WTC11 (cell line): ENCODE results near the gene TSBP1. TPM values are rescaled to one million over a fixed set of nuclear protein-coding genes. Genes with fewer than 3 reads are reported as not detected.
A peak's percentile ranks its signal among the peaks of the same experiment; 100 is the strongest.

Experiments used
- ATAC-seq: fragments of 200-7000 bp; cut with Tn5 transposase; 2 replicates; pipeline ENCODE4 v1.10.0; 2021; ENCODE audit warnings: mild to moderate bottlenecking, moderate library complexity
- CTCF ChIA-PET: fragments of 300-600 bp; sonication (Branson Sonifier 250); formaldehyde crosslinking; loops from one replicate; lab custom pipeline; 2021; ENCODE audit warnings: antibody characterized with exemption; lab: Charles Lee
- POLR2A ChIA-PET: fragments of 350-600 bp; sonication (Branson Sonifier 250); formaldehyde crosslinking; loops from one replicate; lab custom pipeline; 2021; ENCODE audit warnings: antibody characterized with exemption; lab: Charles Lee
- DNase-seq: peaks from one replicate; pipeline ENCODE4 v3.0.0; 2021; ENCODE audit warnings: low spot score
- H3K27ac Mint-ChIP-seq: 2 replicates; pipeline ENCODE4 v1.8.0; 2021; ENCODE audit warnings: mixed read lengths
- H3K27me3 Mint-ChIP-seq: 2 replicates; pipeline ENCODE4 v1.8.0; 2021; ENCODE audit warnings: low read depth, mild to moderate bottlenecking, moderate library complexity, mixed read lengths
- H3K36me3 Mint-ChIP-seq: 2 replicates; pipeline ENCODE4 v1.8.0; 2021; ENCODE audit warnings: mixed read lengths
- H3K4me1 Mint-ChIP-seq: 2 replicates; pipeline ENCODE4 v1.8.0; 2022; ENCODE audit warnings: mixed read lengths
- H3K4me3 Mint-ChIP-seq: 2 replicates; pipeline ENCODE4 v1.8.0; 2021; ENCODE audit warnings: mild to moderate bottlenecking, moderate library complexity, mixed read lengths
- H3K9me3 Mint-ChIP-seq: 2 replicates; pipeline ENCODE4 v1.8.0; 2021; ENCODE audit warnings: mixed read lengths
- ARID4B ChIP-seq: sonication (generic); formaldehyde crosslinking; IDR thresholded peaks from 2 replicates; pipeline ENCODE4 v1.8.0; 2023; ENCODE audit warnings: missing genetic modification reagents, mild to moderate bottlenecking, borderline replicate concordance
- CTCF ChIP-seq: fragments of 200-600 bp; IDR thresholded peaks from 2 replicates; pipeline ENCODE4 v1.8.0; 2022; ENCODE audit warnings: antibody characterized with exemption
- EMX1 ChIP-seq: fragments of 250-450 bp; sonication (Bioruptor Pico); IDR thresholded peaks from 2 replicates; pipeline ENCODE4 v1.8.0; 2021; ENCODE audit warnings: mild to moderate bottlenecking
- ETV6 ChIP-seq: sonication (generic); formaldehyde crosslinking; IDR thresholded peaks from 2 replicates; pipeline ENCODE4 v1.8.1; 2022; ENCODE audit warnings: mild to moderate bottlenecking, missing genetic modification reagents
- GRHL2 ChIP-seq: fragments of 250-450 bp; sonication (Bioruptor Pico); IDR thresholded peaks from 2 replicates; pipeline ENCODE4 v1.8.0; 2022; ENCODE audit warnings: mild to moderate bottlenecking, moderate library complexity; ENCODE audit not compliant: insufficient replicate concordance, severe bottlenecking
- JAZF1 ChIP-seq: fragments of 250-450 bp; sonication (Bioruptor Pico); IDR thresholded peaks from 2 replicates; pipeline ENCODE4 v1.9.0; 2021; ENCODE audit warnings: moderate library complexity, mild to moderate bottlenecking, inconsistent platforms
- NR1H2 ChIP-seq: sonication (generic); formaldehyde crosslinking; IDR thresholded peaks from 2 replicates; pipeline ENCODE4 v1.9.0; 2021; ENCODE audit warnings: mild to moderate bottlenecking, moderate library complexity, missing genetic modification reagents
- PRRX2 ChIP-seq: fragments of 250-450 bp; sonication (Bioruptor Pico); IDR thresholded peaks from 2 replicates; pipeline ENCODE4 v1.8.0; 2021; ENCODE audit warnings: mild to moderate bottlenecking
- RELA ChIP-seq: sonication (generic); formaldehyde crosslinking; IDR thresholded peaks from 2 replicates; pipeline ENCODE4 v1.8.1; 2022; ENCODE audit warnings: missing genetic modification reagents, mild to moderate bottlenecking, borderline replicate concordance
- SMAD3 ChIP-seq: sonication (generic); formaldehyde crosslinking; IDR thresholded peaks from 2 replicates; pipeline ENCODE4 v1.8.0; 2022; ENCODE audit warnings: missing genetic modification reagents, mild to moderate bottlenecking, borderline replicate concordance
- TCF7 ChIP-seq: sonication (generic); formaldehyde crosslinking; IDR thresholded peaks from 2 replicates; pipeline ENCODE4 v1.8.0; 2022; ENCODE audit warnings: mild to moderate bottlenecking, low read depth, missing genetic modification reagents, moderate library complexity
- ZBTB43 ChIP-seq: sonication (generic); formaldehyde crosslinking; IDR thresholded peaks from 2 replicates; pipeline ENCODE4 v1.8.1; 2023; ENCODE audit warnings: mild to moderate bottlenecking, missing genetic modification reagents
- ZNF317 ChIP-seq: sonication (generic); formaldehyde crosslinking; IDR thresholded peaks from 2 replicates; pipeline ENCODE4 v1.8.1; 2023; ENCODE audit warnings: low read depth, mild to moderate bottlenecking, moderate library complexity, missing genetic modification reagents, borderline replicate concordance
- total RNA-seq: library from RNA; stranded (reverse); gene quantifications from 3 replicates; pipeline ENCODE4 v1.2.3, GENCODE V29; 2021
- TF ChIP-seq, protein P1 (sequence below): sonication (generic); formaldehyde crosslinking; IDR thresholded peaks from 2 replicates; pipeline ENCODE4 v1.8.0; 2022; ENCODE audit warnings: mild to moderate bottlenecking, missing genetic modification reagents
- TF ChIP-seq, protein P2 (sequence below): sonication (generic); formaldehyde crosslinking; IDR thresholded peaks from 2 replicates; pipeline ENCODE4 v1.8.0; 2022; ENCODE audit warnings: mild to moderate bottlenecking, missing genetic modification reagents
- TF ChIP-seq, protein P3 (sequence below): sonication (generic); formaldehyde crosslinking; IDR thresholded peaks from 2 replicates; pipeline ENCODE4 v1.8.1; 2023; ENCODE audit warnings: mild to moderate bottlenecking, missing genetic modification reagents

TSBP1 gene
- total RNA-seq, 1 experiment from 2014 or later: not detected

GRCh38 chr6:32413427-32414047, 41.8 kb upstream of the TSBP1 start:
- peaks cover 7% of the 10 kb centered on the region; the same call in 1 of the 2 replicates for H3K4me1 Mint-ChIP-seq
- ChIA-PET POLR2A (no interaction called here), CTCF (interaction anchor here (0.6 to 3.1 kb wide), 21 partner anchors 10 to 455 kb away, joined by 3 to 20 read pairs (median 4); partner anchors contain the start of genes HLA-DQB1 and TAP2)
- DNase-seq (peak; percentile 90), ATAC-seq (peak; percentile 85)
- H3K36me3 Mint-ChIP-seq: no peaks in the 10 kb centered on the region
- no peak overlapping the region for H3K27ac Mint-ChIP-seq
- H3K27me3 Mint-ChIP-seq: peaks cover 39% of the 10 kb centered on the region
- no peak overlapping the region for H3K4me3 Mint-ChIP-seq
- no peaks in the 10 kb centered on the region for H3K9me3 Mint-ChIP-seq
- TF ChIP-seq EMX1 (CRISPR knock-in tag) (no peak), ARID4B (CRISPR knock-in tag) (no peak), CTCF (peak; percentile 92), ETV6 (CRISPR knock-in tag) (peak; percentile 28; the same call in 1 of the 2 replicates), PRRX2 (CRISPR knock-in tag) (no peak), TCF7 (CRISPR knock-in tag) (no peak), ZNF317 (no peak)
- TF ChIP-seq, protein P1, sequence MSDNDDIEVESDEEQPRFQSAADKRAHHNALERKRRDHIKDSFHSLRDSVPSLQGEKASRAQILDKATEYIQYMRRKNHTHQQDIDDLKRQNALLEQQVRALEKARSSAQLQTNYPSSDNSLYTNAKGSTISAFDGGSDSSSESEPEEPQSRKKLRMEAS (CRISPR knock-in tag): no peak
- TF ChIP-seq, protein P2, sequence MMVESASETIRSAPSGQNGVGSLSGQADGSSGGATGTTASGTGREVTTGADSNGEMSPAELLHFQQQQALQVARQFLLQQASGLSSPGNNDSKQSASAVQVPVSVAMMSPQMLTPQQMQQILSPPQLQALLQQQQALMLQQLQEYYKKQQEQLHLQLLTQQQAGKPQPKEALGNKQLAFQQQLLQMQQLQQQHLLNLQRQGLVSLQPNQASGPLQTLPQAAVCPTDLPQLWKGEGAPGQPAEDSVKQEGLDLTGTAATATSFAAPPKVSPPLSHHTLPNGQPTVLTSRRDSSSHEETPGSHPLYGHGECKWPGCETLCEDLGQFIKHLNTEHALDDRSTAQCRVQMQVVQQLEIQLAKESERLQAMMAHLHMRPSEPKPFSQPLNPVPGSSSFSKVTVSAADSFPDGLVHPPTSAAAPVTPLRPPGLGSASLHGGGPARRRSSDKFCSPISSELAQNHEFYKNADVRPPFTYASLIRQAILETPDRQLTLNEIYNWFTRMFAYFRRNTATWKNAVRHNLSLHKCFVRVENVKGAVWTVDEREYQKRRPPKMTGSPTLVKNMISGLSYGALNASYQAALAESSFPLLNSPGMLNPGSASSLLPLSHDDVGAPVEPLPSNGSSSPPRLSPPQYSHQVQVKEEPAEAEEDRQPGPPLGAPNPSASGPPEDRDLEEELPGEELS (CRISPR knock-in tag): no peak

- Mint-ChIP-seq H3K4me3 (no peak overlapping the region), H3K9me3 (no peaks in the 10 kb centered on the region), H3K36me3 (no peaks in the 10 kb centered on the region), H3K27me3 (peaks cover 39% of the 10 kb centered on the region), H3K4me1 (peaks cover 13% of the 10 kb centered on the region; the same call in 1 of the 2 replicates), H3K27ac (no peak overlapping the region)
- ChIA-PET CTCF (interaction anchor here (1.7 kb wide), 1 partner anchor 426 kb away, joined by 7 read pairs; the partner anchor contains the start of gene TAP2), POLR2A (no interaction called here)
- TF ChIP-seq JAZF1 (CRISPR knock-in tag) (no peak), GRHL2 (CRISPR knock-in tag) (no peak), ZBTB43 (no peak), CTCF (no peak), SMAD3 (no peak), RELA (CRISPR knock-in tag) (no peak), NR1H2 (CRISPR knock-in tag) (no peak)
- TF ChIP-seq, protein P3, sequence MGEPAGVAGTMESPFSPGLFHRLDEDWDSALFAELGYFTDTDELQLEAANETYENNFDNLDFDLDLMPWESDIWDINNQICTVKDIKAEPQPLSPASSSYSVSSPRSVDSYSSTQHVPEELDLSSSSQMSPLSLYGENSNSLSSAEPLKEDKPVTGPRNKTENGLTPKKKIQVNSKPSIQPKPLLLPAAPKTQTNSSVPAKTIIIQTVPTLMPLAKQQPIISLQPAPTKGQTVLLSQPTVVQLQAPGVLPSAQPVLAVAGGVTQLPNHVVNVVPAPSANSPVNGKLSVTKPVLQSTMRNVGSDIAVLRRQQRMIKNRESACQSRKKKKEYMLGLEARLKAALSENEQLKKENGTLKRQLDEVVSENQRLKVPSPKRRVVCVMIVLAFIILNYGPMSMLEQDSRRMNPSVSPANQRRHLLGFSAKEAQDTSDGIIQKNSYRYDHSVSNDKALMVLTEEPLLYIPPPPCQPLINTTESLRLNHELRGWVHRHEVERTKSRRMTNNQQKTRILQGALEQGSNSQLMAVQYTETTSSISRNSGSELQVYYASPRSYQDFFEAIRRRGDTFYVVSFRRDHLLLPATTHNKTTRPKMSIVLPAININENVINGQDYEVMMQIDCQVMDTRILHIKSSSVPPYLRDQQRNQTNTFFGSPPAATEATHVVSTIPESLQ: no peak
- DNase-seq (no peak), ATAC-seq (no peak)
Measured at GRCh38 chr6:32411566-32412327, 40.0 kb upstream of the TSBP1 start.
